ENCODE data around the gene TMC1. TPM values are rescaled to one million over a fixed set of nuclear protein-coding genes. Genes with fewer than 3 reads are reported as not detected.
"Not testable (repeated sequence)": the region's sequence is repeated elsewhere in the genome, so short reads cannot be mapped to it uniquely, and the experiment has no call there.

The TMC1 gene
- total RNA-seq, 1 experiment from 2014 or later, result 5.5 TPM

DNA sequence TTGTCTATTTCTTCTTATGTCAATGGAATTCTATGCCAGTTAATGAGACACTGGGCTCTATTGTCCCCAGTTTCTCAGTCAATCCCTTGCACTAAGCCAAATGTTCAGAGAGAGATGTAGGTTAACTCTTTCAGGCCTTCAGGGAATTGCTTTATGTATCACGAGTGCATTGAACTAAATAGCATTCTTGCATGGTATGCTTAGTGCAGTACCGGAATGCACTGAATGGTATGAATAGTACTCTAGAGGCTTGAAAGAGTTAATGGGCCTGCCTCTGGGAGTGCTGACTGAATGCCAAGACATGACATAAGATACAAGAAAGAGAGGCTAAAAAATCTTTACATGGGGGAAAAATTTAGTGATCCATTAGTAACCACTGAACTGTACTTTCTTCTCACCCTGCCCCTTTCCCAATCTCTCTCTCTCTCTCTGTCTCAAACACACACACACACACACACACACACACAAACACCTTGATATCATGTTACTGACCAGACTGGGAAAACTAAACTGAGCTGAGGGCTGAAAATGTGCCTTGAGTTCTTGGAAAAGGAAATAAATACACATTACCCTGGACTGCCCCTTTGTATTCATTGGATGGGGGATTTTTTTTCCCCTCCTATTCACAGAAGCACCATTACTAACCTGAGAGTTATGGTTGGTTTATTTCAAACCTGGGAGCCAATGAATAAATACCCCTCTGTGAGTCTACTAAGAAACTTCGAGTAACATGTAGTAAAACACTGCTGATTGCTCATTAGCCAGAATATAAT lies 35.4 kb upstream of the TMC1 start:
- Histone ChIP-seq H3K4me2 (no peak overlapping the region), H3K36me3 (ENCODE audit: low read depth) (no peaks in the 10 kb centered on the region), H3K27me3 (ENCODE audit: insufficient read depth, low read depth) (no peaks in the 10 kb centered on the region), H4K20me1 (ENCODE audit: insufficient read depth) (no peaks in the 10 kb centered on the region), H3K4me1 (replicated peaks; ENCODE audit: insufficient read depth) (peaks cover 11% of the 10 kb centered on the region), H3K4me3 (no peak overlapping the region), H3K9me2 (ENCODE audit: insufficient read depth) (no peaks in the 10 kb centered on the region), H2AFZ (0 out of 2 replicates have a peak overlapping the region, but pooled peaks have one; percentile 39), H3F3A (ENCODE audit: insufficient read depth, low read depth) (no peaks in the 10 kb centered on the region; the same call in 1 of the 2 replicates), H3K9me3 (ENCODE audit: insufficient read depth, low read depth) (no peaks in the 10 kb centered on the region; the same call in none of the 2 replicates), H3K27ac (no peak overlapping the region), H3K79me2 (ENCODE audit: low read depth) (no peaks in the 10 kb centered on the region)
- TF ChIP-seq EZH2 (IDR thresholded peaks at IDR 0.05; ENCODE audit: low read depth), result no peak
- TF ChIP-seq, protein P1, sequence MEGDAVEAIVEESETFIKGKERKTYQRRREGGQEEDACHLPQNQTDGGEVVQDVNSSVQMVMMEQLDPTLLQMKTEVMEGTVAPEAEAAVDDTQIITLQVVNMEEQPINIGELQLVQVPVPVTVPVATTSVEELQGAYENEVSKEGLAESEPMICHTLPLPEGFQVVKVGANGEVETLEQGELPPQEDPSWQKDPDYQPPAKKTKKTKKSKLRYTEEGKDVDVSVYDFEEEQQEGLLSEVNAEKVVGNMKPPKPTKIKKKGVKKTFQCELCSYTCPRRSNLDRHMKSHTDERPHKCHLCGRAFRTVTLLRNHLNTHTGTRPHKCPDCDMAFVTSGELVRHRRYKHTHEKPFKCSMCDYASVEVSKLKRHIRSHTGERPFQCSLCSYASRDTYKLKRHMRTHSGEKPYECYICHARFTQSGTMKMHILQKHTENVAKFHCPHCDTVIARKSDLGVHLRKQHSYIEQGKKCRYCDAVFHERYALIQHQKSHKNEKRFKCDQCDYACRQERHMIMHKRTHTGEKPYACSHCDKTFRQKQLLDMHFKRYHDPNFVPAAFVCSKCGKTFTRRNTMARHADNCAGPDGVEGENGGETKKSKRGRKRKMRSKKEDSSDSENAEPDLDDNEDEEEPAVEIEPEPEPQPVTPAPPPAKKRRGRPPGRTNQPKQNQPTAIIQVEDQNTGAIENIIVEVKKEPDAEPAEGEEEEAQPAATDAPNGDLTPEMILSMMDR (conservative IDR thresholded peaks at IDR 0.05), result no peak
- BruUV-seq (replicated peaks), result no TSS peak
- POLR2A ChIA-PET (ENCODE audit: unreplicated experiment), result interaction anchor here (0.7 kb wide), 1 partner anchor 168 kb away, joined by 4 read pairs; no protein-coding TSS in a partner anchor
- intact Hi-C loops (cut with micrococcal nuclease; ENCODE audit: unreplicated experiment), result no loop called here
- DNase-seq, result no peak
- CTCF ChIA-PET, result no interaction called here

DNA sequence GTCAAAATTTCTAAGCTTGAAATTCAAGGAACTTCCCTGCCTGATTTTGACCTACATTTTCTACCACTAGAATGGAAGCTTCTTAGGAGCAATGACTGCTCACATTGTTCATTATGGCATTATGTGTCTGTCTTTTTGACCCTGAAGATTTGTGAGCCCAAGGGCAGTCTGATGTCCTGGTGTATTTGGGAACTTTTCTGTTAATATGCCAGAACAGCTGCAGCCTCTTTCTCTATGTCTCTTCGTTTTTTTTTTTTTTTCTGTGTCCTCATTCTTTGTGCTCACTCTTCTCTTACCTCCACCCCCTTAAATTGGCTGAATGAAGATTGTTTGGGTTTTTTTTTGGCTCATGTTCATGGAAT lies 34.8 kb upstream of the TMC1 start:
- Histone ChIP-seq H3K79me2 (ENCODE audit: low read depth) (no peaks in the 10 kb centered on the region), H3K4me3 (no peak overlapping the region), H2AFZ (0 out of 2 replicates have a peak overlapping the region, but pooled peaks have one; percentile 39), H3F3A (ENCODE audit: insufficient read depth, low read depth) (no peaks in the 10 kb centered on the region), H3K4me1 (replicated peaks; ENCODE audit: insufficient read depth) (peaks cover 8% of the 10 kb centered on the region; the same call in 1 of the 2 replicates), H4K20me1 (ENCODE audit: insufficient read depth) (no peaks in the 10 kb centered on the region), H3K4me2 (no peak overlapping the region), H3K36me3 (ENCODE audit: low read depth) (no peaks in the 10 kb centered on the region), H3K9me2 (ENCODE audit: insufficient read depth) (no peaks in the 10 kb centered on the region), H3K9me3 (ENCODE audit: insufficient read depth, low read depth) (no peaks in the 10 kb centered on the region; the same call in 1 of the 2 replicates), H3K27me3 (ENCODE audit: insufficient read depth, low read depth) (no peaks in the 10 kb centered on the region), H3K27ac (no peak overlapping the region)
- no peak for DNase-seq
- no peak for TF ChIP-seq EZH2 (IDR thresholded peaks at IDR 0.05; ENCODE audit: low read depth)
- TF ChIP-seq, protein P1 (conservative IDR thresholded peaks at IDR 0.05), result no peak
- ChIA-PET CTCF (no interaction called here), POLR2A (ENCODE audit: unreplicated experiment) (interaction anchor here (0.7 kb wide), 1 partner anchor 169 kb away, joined by 4 read pairs; no protein-coding TSS in a partner anchor)
- intact Hi-C loops (cut with micrococcal nuclease; ENCODE audit: unreplicated experiment), result no loop called here
- BruUV-seq (replicated peaks), result no TSS peak

DNA sequence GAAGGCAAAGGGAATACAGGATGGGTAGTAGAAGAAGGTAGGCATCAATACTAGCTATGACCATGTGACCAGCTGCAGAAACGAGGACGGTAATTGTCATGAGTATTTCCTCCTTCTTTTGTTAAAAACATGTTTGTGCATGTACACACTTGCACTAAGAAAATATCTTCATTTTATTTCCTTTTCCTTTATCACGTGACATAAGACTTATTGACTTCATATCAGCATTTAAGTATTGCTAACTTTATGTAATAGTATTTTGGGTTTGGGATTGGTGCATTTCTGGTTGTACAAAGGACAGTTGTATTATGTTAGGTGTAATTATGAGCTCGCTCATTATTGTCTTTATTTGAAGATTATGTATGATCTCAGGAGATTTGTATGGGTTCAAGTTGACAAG lies 33.7 kb upstream of the TMC1 start:
- H3K4me2 ChIP-seq; H3K79me2 ChIP-seq (ENCODE audit: low read depth); H3K9me3 ChIP-seq (ENCODE audit: insufficient read depth, low read depth); BruUV-seq (replicated peaks); H2AFZ ChIP-seq; H3K27ac ChIP-seq; H4K20me1 ChIP-seq (ENCODE audit: insufficient read depth); H3K27me3 ChIP-seq (ENCODE audit: insufficient read depth, low read depth); H3K4me3 ChIP-seq; DNase-seq; H3K9me2 ChIP-seq (ENCODE audit: insufficient read depth); CTCF ChIA-PET; H3K36me3 ChIP-seq (ENCODE audit: low read depth); H3K4me1 ChIP-seq (replicated peaks; ENCODE audit: insufficient read depth); H3F3A ChIP-seq (ENCODE audit: insufficient read depth, low read depth); intact Hi-C loops (cut with micrococcal nuclease; ENCODE audit: unreplicated experiment): not testable (repeated sequence)
- POLR2A ChIA-PET (ENCODE audit: unreplicated experiment), result interaction anchor here (0.6 to 0.7 kb wide), 2 partner anchors 9 to 70 kb away, joined by 5 read pairs; no protein-coding TSS in a partner anchor

Data from PC-9 (cell line).